NB4 (cell line): ENCODE data around the gene ANO7.

Experiments
- DNase-seq: peaks from one replicate; pipeline ENCODE4 v3.0.0; 2010; ENCODE audit warnings: low read depth
- H3K4me3 ChIP-seq: one replicate; pipeline ENCODE4 v1.5.1; 2011; ENCODE audit warnings: mild to moderate bottlenecking, low read depth, low read length, moderate library complexity
- CTCF ChIP-seq: IDR thresholded peaks from one replicate; pipeline ENCODE4 v1.5.1; 2012; ENCODE audit warnings: low read depth, low read length
- MAX ChIP-seq: IDR thresholded peaks from 2 replicates; pipeline ENCODE4 v1.6.1; 2011; ENCODE audit warnings: low read depth, low read length
- MYC ChIP-seq: IDR thresholded peaks from 2 replicates; pipeline ENCODE4 v1.6.1; 2011; ENCODE audit warnings: low read depth, low read length
- POLR2A ChIP-seq: IDR thresholded peaks from 2 replicates; pipeline ENCODE4 v1.6.1; 2011; ENCODE audit warnings: mild to moderate bottlenecking; ENCODE audit not compliant: insufficient read length; ENCODE audit errors: extremely low read depth

The ANO7 gene

DNA sequence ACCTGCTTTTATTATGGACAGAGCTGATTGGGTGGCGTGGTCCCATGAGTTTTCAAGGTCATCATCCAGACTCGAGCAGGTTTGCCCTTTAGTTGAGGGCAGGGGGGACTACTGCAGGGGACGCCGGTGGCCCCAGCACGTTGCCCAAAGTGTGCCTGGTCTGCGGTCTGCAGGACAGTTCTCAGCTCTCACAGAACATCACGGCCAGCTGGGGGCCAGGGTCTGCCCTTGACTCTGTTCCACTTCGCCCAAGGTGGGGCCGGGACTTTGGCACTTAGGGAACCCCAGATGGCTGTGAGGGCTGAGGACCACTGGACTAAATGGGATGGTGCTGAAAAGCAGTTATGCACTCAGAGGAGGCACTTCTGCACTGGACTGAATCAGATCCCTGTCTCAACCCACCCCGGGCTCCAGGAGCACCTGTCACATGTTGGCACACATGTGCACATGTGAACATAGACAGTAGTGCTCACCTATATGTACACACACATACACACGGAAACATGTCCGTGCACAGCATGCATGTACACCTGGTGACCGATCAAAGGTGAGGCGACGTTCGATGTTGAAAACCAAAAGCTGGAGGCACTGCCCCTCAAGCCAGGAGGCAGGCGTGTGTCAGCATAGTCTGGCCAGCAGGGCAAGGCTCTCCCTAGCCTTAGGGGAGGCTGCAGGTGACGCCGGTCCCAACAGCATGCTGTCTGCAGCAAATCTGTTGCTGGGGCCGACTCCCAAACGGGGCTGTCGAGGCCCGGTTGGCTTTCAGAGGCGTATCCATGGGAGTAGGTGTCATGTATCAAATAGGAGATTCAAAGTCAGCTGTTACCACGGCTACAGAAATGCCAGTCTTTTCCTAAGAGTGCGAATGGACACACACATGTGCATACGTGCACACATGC lies 10.2 kb downstream of the ANO7 start:
- H3K4me3 ChIP-seq = no peak overlapping the region
- TF ChIP-seq MAX = no peak
- no peak for TF ChIP-seq POLR2A
- TF ChIP-seq CTCF = no peak
- TF ChIP-seq MYC = no peak
- DNase-seq = no peak

GRCh38 chr2:241199286-241199685 lies 10.8 kb downstream of the ANO7 start:
- no peak overlapping the region for H3K4me3 ChIP-seq
- DNase-seq = no peak
- no peak for TF ChIP-seq MYC
- no peak for TF ChIP-seq MAX
- no peak for TF ChIP-seq CTCF
- TF ChIP-seq POLR2A = no peak

GRCh38 chr2:241199897-241200821 lies 11.7 kb downstream of the ANO7 start:
- no peak overlapping the region for H3K4me3 ChIP-seq
- peak; percentile 53 for DNase-seq
- TF ChIP-seq MYC = no peak
- no peak for TF ChIP-seq MAX
- no peak for TF ChIP-seq POLR2A
- TF ChIP-seq CTCF = no peak

GRCh38 chr2:241200822-241201395 lies 12.4 kb downstream of the ANO7 start:
- DNase-seq = peak; percentile 59
- TF ChIP-seq CTCF (no peak), POLR2A (no peak), MAX (no peak), MYC (no peak)
- H3K4me3 ChIP-seq = no peak overlapping the region

DNA sequence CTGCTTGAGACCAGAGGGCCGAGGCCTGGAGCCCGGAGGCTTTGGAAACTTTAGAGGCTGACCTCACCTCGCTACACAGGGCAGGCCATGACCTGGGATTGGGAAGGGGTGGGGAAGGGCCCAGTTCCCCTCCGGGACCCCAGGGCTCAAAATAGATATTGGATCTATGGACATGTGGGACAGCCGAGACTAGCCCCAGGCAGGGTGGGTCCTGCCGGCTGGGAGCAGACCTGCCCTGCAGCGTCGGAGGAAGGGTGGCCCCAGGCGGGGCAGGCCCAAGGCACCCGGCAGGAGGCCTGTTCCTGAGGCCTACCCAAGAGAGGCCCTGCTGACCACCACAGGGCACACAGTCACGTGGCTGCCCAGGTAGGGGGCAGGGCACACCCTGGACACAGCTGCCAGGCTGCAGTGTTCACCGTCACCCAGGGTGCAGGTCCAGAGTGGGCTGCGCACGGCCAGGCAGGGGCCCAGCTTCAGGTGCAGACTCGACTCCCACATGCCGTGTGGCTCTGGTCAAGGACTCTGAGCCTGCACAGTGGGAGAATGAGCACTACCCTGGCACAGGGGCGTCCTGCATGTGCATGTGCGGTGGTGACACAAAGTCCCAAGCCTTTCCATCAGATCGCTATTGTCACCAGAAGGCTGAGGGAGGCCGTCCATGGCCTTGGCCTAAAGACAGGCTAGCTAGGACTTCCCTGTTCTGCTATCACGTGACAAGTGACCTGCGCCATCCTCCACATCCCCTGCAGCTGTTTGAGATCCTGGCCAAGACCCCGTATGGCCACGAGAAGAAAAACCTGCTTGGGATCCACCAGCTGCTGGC lies 13.2 kb downstream of the ANO7 start:
- H3K4me3 ChIP-seq = no peak overlapping the region
- TF ChIP-seq MYC (no peak), POLR2A (no peak), CTCF (no peak), MAX (no peak)
- no peak for DNase-seq
